ENCODE results near the gene ASTN2. TPM values are rescaled to one million over a fixed set of nuclear protein-coding genes. Genes with fewer than 3 reads are reported as not detected.

The ASTN2 gene
- total and polyA plus RNA-seq, 10 of the 15 experiments (the other 5 are each of a cell fraction or from before 2014, with no cell fraction given), result 1.4 to 15.7 (median 7.0) TPM

GRCh38 chr9:117184173-117184572, 230.7 kb downstream of the ASTN2 start:
- POLR2A ChIA-PET, result no interaction called here
- TF ChIP-seq BCL3 (IDR thresholded peaks at IDR 0.05; ENCODE audit: borderline replicate concordance, insufficient read depth, low read depth, low read length, poor library complexity, severe bottlenecking) (no peak), TCF12 (IDR thresholded peaks at IDR 0.05; ENCODE audit: low read depth, low read length) (no peak), GATAD2B (conservative IDR thresholded peaks at IDR 0.05; ENCODE audit: low read depth) (no peak), CTCF (IDR thresholded peaks at IDR 0.05 in 2 of 3, conservative IDR thresholded peaks at IDR 0.05 in 1 of 3; ENCODE audit: control insufficient read depth in 2 of 3, extremely low read depth in 1 of 3, insufficient read depth in 1 of 3, low read depth in 3 of 3, low read length in 3 of 3) (no peak), NKRF (conservative IDR thresholded peaks at IDR 0.05) (no peak)
- Histone ChIP-seq H4K20me1 (ENCODE audit: control insufficient read depth, insufficient read depth) (no peaks in the 10 kb centered on the region), H2AFZ (ENCODE audit: control insufficient read depth, low read depth, low read length) (no peak overlapping the region), H3K36me3 (ENCODE audit: control insufficient read depth in 2 of 2, insufficient read depth in 2 of 2, low read length in 1 of 2) (no peaks in the 10 kb centered on the region), H3K27ac (ENCODE audit: control insufficient read depth, insufficient read depth) (no peak overlapping the region), H3K4me3 (no peak overlapping the region), H3K4me2 (ENCODE audit: control insufficient read depth, insufficient read depth) (no peak overlapping the region), H3K4me1 (ENCODE audit: control insufficient read depth, insufficient read depth, low read length) (no peaks in the 10 kb centered on the region), H3K9me3 (replicated peaks; ENCODE audit: control insufficient read depth, insufficient read depth, low read length) (no peaks in the 10 kb centered on the region), H3K79me2 (ENCODE audit: control insufficient read depth, insufficient read depth, low read length) (no peaks in the 10 kb centered on the region), H3K27me3 (replicated peaks in 1 of 2; ENCODE audit: control insufficient read depth in 2 of 2, insufficient read depth in 2 of 2, low read length in 1 of 2) (no peaks in the 10 kb centered on the region), H3K9ac (ENCODE audit: control insufficient read depth, insufficient read depth, low read length) (no peak overlapping the region)
- no peak for ATAC-seq
- RAD21 ChIA-PET (ENCODE audit: unreplicated experiment), result no interaction called here
- no peak for FAIRE-seq
- intact Hi-C loops (cut with micrococcal nuclease; ENCODE audit: unreplicated experiment) (no loop called here), in situ Hi-C loops (cut with MboI) (no loop called here)
- BruUV-seq (replicated peaks), result no TSS peak
- 10% methylated on average over 7 of the region's 7 CpGs for WGBS (ENCODE audit: insufficient coverage, insufficient replicate concordance, low lambda C conversion rate, missing lambda C conversion rate)
- CTCF ChIA-PET, result no interaction called here
- no peak for DNase-seq (ENCODE audit: low read depth, low spot score)
- SMC1A ChIA-PET (ENCODE audit: uncharacterized antibody, unreplicated experiment), result no interaction called here
